GM12891 (cell line): Measurements from ENCODE around the gene TRA2B.
A peak's percentile ranks its signal among the peaks of the same experiment; 100 is the strongest.

Experiments used
- PAX5 ChIP-seq: IDR thresholded peaks from 2 replicates; pipeline ENCODE4 v1.6.1; 2011; ENCODE audit warnings: low read length, moderate library complexity, mild to moderate bottlenecking; ENCODE audit not compliant: insufficient read depth, severe bottlenecking
- POLR2A ChIP-seq: IDR thresholded peaks from 2 replicates; pipeline ENCODE4 v1.6.1; 2011; ENCODE audit warnings: low read depth, low read length, control low read depth
- POLR2AphosphoS5 ChIP-seq: IDR thresholded peaks from 2 replicates; pipeline ENCODE4 v1.6.1; 2011; ENCODE audit warnings: low read depth, low read length, control low read depth
- POU2F2 ChIP-seq: IDR thresholded peaks from 2 replicates; pipeline ENCODE4 v1.6.1; 2011; ENCODE audit warnings: low read depth, mild to moderate bottlenecking, control low read depth, low read length, moderate library complexity
- SPI1 ChIP-seq: IDR thresholded peaks from 2 replicates; pipeline ENCODE4 v1.6.1; 2011; ENCODE audit warnings: low read depth, low read length, control low read depth
- TAF1 ChIP-seq: IDR thresholded peaks from 2 replicates; pipeline ENCODE4 v1.6.1; 2011; ENCODE audit warnings: low read depth, low read length, control low read depth

- no peak for TF ChIP-seq POLR2AphosphoS5
- no peak for TF ChIP-seq TAF1
- TF ChIP-seq POLR2A, result peak; percentile 23; the same call in 1 of the 2 replicates
- no peak for TF ChIP-seq PAX5
- TF ChIP-seq SPI1, result no peak
- no peak for TF ChIP-seq POU2F2
These were observed 17.6 kb downstream of the TRA2B start for GRCh38 chr3:185920184-185920583.
